Measurements from ENCODE around the gene COX15. TPM values are rescaled to one million over a fixed set of nuclear protein-coding genes. Genes with fewer than 3 reads are reported as not detected.

The COX15 gene
- polyA plus RNA-seq, 3 donors from 2014 or later = 23.1 to 32.6 (median 29.6) TPM

- Mint-ChIP-seq H3K9me3 (no peaks in the 10 kb centered on the region), H3K4me3 (no peak overlapping the region), H3K36me3 (peaks cover 12 to 29% (median 25%) of the 10 kb centered on the region in 3 donors), H3K4me1 (no peaks in the 10 kb centered on the region), H3K27ac (no peak overlapping the region), H3K27me3 (ENCODE audit: low read depth in 3 of 3) (no peaks in the 10 kb centered on the region)
- no peak for DNase-seq
Measured at GRCh38 chr10:99682752-99683151, 49.2 kb downstream of the COX15 start.

Other genes starting within 250 kb of the COX15 start
- gene NKX2-3, start 199.2 kb downstream of the COX15 start, polyA plus RNA-seq = not detected
- 10 to 100 TPM; 12.5 to 21.0 (median 13.2) TPM for gene SLC25A28, start 111.7 kb downstream of the COX15 start, polyA plus RNA-seq
- gene ENTPD7, start 72.6 kb downstream of the COX15 start, polyA plus RNA-seq = 1 to 10 TPM in 2 of 3 donors, under 1 TPM in 1; 0.76 to 2.8 (median 1.4) TPM
- gene CUTC, start 107 bp upstream of the COX15 start, polyA plus RNA-seq = 100 to 1,000 TPM in 1 of 3 donors, 10 to 100 TPM in 2; 57.2 to 105 (median 60.4) TPM
- gene ABCC2, start 50.5 kb upstream of the COX15 start, polyA plus RNA-seq = under 1 TPM in 1 of 3 donors, not detected in 2; 0.48 TPM